Inflammatory macrophage (primary cell): ENCODE data around the gene PALMD.

Experiments used
- DNase-seq, 2 donors: peaks; one replicate each; pipeline ENCODE4 v3.0.0-alpha.2; 2020 to 2022

Gene PALMD

GRCh38 chr1:99660496-99660895, 14.6 kb downstream of the PALMD start:
- no peak for DNase-seq

- no peak for DNase-seq
Observed at GRCh38 chr1:99661780-99662179, 15.9 kb downstream of the PALMD start.

- no peak for DNase-seq
Observed at GRCh38 chr1:99662539-99663080, 16.7 kb downstream of the PALMD start.

GRCh38 chr1:99663501-99663900, 17.6 kb downstream of the PALMD start:
- DNase-seq: no peak

GRCh38 chr1:99665212-99665611, 19.3 kb downstream of the PALMD start:
- DNase-seq: no peak

GRCh38 chr1:99669376-99669775, 23.5 kb downstream of the PALMD start:
- DNase-seq: no peak

GRCh38 chr1:99669821-99670220, 23.9 kb downstream of the PALMD start:
- no peak for DNase-seq

- DNase-seq: no peak
Observed at GRCh38 chr1:99670583-99670982, 24.7 kb downstream of the PALMD start.

GRCh38 chr1:99672038-99672437, 26.1 kb downstream of the PALMD start:
- DNase-seq: no peak

- no peak for DNase-seq
Observed at GRCh38 chr1:99672530-99673213, 26.8 kb downstream of the PALMD start.

GRCh38 chr1:99673315-99673714, 27.4 kb downstream of the PALMD start:
- DNase-seq: no peak

GRCh38 chr1:99674115-99675064, 28.5 kb downstream of the PALMD start:
- DNase-seq: no peak

- no peak for DNase-seq
Observed at GRCh38 chr1:99675292-99675691, 29.4 kb downstream of the PALMD start.

- no peak for DNase-seq
Observed at GRCh38 chr1:99675994-99676393, 30.1 kb downstream of the PALMD start.

- no peak for DNase-seq
Observed at GRCh38 chr1:99676876-99677275, 31.0 kb downstream of the PALMD start.

GRCh38 chr1:99677416-99677815, 31.5 kb downstream of the PALMD start:
- DNase-seq: no peak

- DNase-seq: no peak
Observed at GRCh38 chr1:99680270-99680669, 34.4 kb downstream of the PALMD start.

GRCh38 chr1:99681583-99681982, 35.7 kb downstream of the PALMD start:
- DNase-seq: no peak

GRCh38 chr1:99682291-99682751, 36.4 kb downstream of the PALMD start:
- DNase-seq: no peak

GRCh38 chr1:99685516-99686180, 39.7 kb downstream of the PALMD start:
- DNase-seq: peak; percentile 51 to 52

GRCh38 chr1:99691175-99691574, 45.3 kb downstream of the PALMD start:
- no peak for DNase-seq

- DNase-seq: no peak
Observed at GRCh38 chr1:99696616-99697015, 50.7 kb downstream of the PALMD start.

- DNase-seq: no peak
Observed at GRCh38 chr1:99697580-99697979, 51.7 kb downstream of the PALMD start.
